Mesendoderm (in vitro differentiated cells): ENCODE results near the gene CXCL3.
A peak's percentile ranks its signal among the peaks of the same experiment; 100 is the strongest.

Source experiments
- DNase-seq: peaks from one replicate; pipeline ENCODE4 v3.0.0; 2013
- H2AK5ac ChIP-seq: 2 replicates; pipeline ENCODE4 v1.6.1; 2013; ENCODE audit warnings: low read length, inconsistent platforms
- H2BK120ac ChIP-seq: 2 replicates; pipeline ENCODE4 v1.6.1; 2013; ENCODE audit warnings: low read depth, mild to moderate bottlenecking, low read length, moderate library complexity, mixed read lengths
- H2BK15ac ChIP-seq: replicated peaks from 2 replicates; pipeline ENCODE4 v1.6.1; 2013; ENCODE audit warnings: low read depth, mild to moderate bottlenecking, moderate library complexity
- H2BK5ac ChIP-seq: 2 replicates; pipeline ENCODE4 v1.6.1; 2013; ENCODE audit warnings: low read length, inconsistent platforms
- H3K18ac ChIP-seq: 2 replicates; pipeline ENCODE4 v1.6.1; 2013; ENCODE audit warnings: mild to moderate bottlenecking, low read length, mixed read lengths
- H3K23ac ChIP-seq: one replicate; pipeline ENCODE4 v1.6.1; 2013; ENCODE audit warnings: low read length
- H3K27ac ChIP-seq: 2 replicates; pipeline ENCODE4 v1.5.1; 2013; ENCODE audit warnings: low read depth, mild to moderate bottlenecking, inconsistent platforms, low read length, moderate library complexity
- H3K27me3 ChIP-seq: 2 replicates; pipeline ENCODE4 v1.6.1; 2013; ENCODE audit warnings: low read length, control low read depth, mild to moderate bottlenecking, inconsistent platforms; ENCODE audit not compliant: insufficient read depth, poor library complexity
- H3K36me3 ChIP-seq: 2 replicates; pipeline ENCODE4 v1.6.1; 2013; ENCODE audit warnings: low read length, inconsistent platforms; ENCODE audit not compliant: control insufficient read depth, insufficient read depth
- H3K4ac ChIP-seq: one replicate; pipeline ENCODE4 v1.6.1; 2013; ENCODE audit warnings: low read depth, mild to moderate bottlenecking, low read length, moderate library complexity
- H3K4me1 ChIP-seq: 2 replicates; pipeline ENCODE4 v1.6.1; 2013; ENCODE audit warnings: low read depth, low read length, inconsistent platforms; ENCODE audit not compliant: control insufficient read depth
- H3K4me2 ChIP-seq: 2 replicates; pipeline ENCODE4 v1.6.1; 2013; ENCODE audit warnings: low read length
- H3K4me3 ChIP-seq: 2 replicates; pipeline ENCODE4 v1.5.1; 2013; ENCODE audit warnings: mild to moderate bottlenecking, low read length
- H3K56ac ChIP-seq: one replicate; pipeline ENCODE4 v1.6.1; 2013; ENCODE audit warnings: low read length
- H3K79me1 ChIP-seq: 2 replicates; pipeline ENCODE4 v1.6.1; 2013; ENCODE audit warnings: low read length, inconsistent platforms
- H3K79me2 ChIP-seq: 2 replicates; pipeline ENCODE4 v1.6.1; 2013; ENCODE audit warnings: mild to moderate bottlenecking, low read length; ENCODE audit not compliant: control insufficient read depth, insufficient read depth
- H3K9ac ChIP-seq: 2 replicates; pipeline ENCODE4 v1.6.1; 2013; ENCODE audit warnings: low read length, inconsistent platforms
- H4K5ac ChIP-seq: one replicate; pipeline ENCODE4 v1.6.1; 2013; ENCODE audit warnings: low read length
- H4K8ac ChIP-seq: one replicate; pipeline ENCODE4 v1.6.1; 2013; ENCODE audit warnings: low read depth, mild to moderate bottlenecking, control low read depth, low read length, moderate library complexity
- WGBS: extraction: QIAGEN DNeasy Blood & Tissue Kit; methylation state at CpG from one replicate; pipeline ENCODE4 v1.1.7; 2013; ENCODE audit warnings: low lambda C conversion rate, missing lambda C conversion rate; ENCODE audit not compliant: insufficient coverage; ENCODE audit errors: extremely low coverage; 5-methylcytosine and 5-hydroxymethylcytosine counted together

CXCL3 gene

GRCh38 chr4:74058048-74058651 is 19.7 kb upstream of the CXCL3 start:
- Histone ChIP-seq H3K4me2 (no peak overlapping the region), H4K5ac (no peak overlapping the region), H3K4ac (no peak overlapping the region), H3K56ac (no peak overlapping the region), H3K27me3 (no peaks in the 10 kb centered on the region), H3K36me3 (no peaks in the 10 kb centered on the region), H3K4me1 (no peaks in the 10 kb centered on the region), H2BK15ac (no peak overlapping the region), H2AK5ac (no peak overlapping the region), H3K18ac (no peak overlapping the region), H2BK120ac (no peak overlapping the region), H4K8ac (no peak overlapping the region), H3K4me3 (no peak overlapping the region), H3K27ac (no peak overlapping the region), H3K23ac (no peak overlapping the region), H2BK5ac (no peak overlapping the region), H3K9ac (no peak overlapping the region), H3K79me1 (no peaks in the 10 kb centered on the region), H3K79me2 (no peaks in the 10 kb centered on the region)
- no CpG with 5 or more reads among the region's 4 CpGs for WGBS
- DNase-seq: no peak

GRCh38 chr4:74057588-74057987 is 19.1 kb upstream of the CXCL3 start:
- no peak overlapping the region for H3K9ac ChIP-seq
- no peak overlapping the region for H2BK5ac ChIP-seq
- no peaks in the 10 kb centered on the region for H3K79me2 ChIP-seq
- no peak overlapping the region for H3K4me2 ChIP-seq
- no peaks in the 10 kb centered on the region for H3K79me1 ChIP-seq
- no peak overlapping the region for H3K18ac ChIP-seq
- no CpG with 5 or more reads among the region's 1 CpG for WGBS
- H3K56ac ChIP-seq: no peak overlapping the region
- no peak overlapping the region for H2BK15ac ChIP-seq
- no peak overlapping the region for H3K23ac ChIP-seq
- no peak overlapping the region for H4K8ac ChIP-seq
- no peak overlapping the region for H4K5ac ChIP-seq
- no peak for DNase-seq
- no peaks in the 10 kb centered on the region for H3K4me1 ChIP-seq
- no peaks in the 10 kb centered on the region for H3K36me3 ChIP-seq
- no peak overlapping the region for H3K27ac ChIP-seq
- H3K4ac ChIP-seq: no peak overlapping the region
- no peaks in the 10 kb centered on the region for H3K27me3 ChIP-seq
- H2AK5ac ChIP-seq: no peak overlapping the region
- no peak overlapping the region for H2BK120ac ChIP-seq
- no peak overlapping the region for H3K4me3 ChIP-seq

DNA sequence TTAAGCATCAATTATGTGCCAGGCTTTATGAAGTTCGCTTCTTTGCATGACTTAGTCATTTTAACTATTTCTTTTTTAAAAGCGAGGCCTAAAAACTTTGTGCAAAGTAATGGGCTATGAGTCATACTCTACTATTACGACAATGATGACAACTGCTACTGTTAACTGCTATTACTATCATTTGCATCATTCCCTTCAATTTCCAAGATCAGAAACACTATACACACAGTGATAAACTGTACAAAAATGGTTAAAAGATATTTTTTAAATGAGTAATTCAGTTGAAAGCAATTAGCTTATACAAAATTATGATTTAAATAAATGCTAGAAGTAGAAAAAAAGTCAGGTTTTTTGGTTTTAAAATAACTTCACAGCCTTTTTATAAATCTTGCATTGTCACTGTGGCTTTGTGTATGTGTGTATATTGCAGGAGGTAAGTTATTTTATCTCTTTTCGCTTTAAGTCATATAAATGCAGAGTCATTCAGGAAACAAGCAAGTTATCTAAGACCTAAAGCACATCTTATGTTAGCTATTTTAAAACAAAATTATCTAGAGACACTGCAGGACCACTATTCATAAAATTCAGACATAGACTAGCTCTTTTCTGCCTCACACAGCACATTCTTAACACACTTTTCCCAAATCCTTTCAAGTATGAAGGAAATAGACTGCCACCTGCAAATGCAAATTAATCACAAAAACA is 18.5 kb upstream of the CXCL3 start:
- H3K27me3 ChIP-seq: no peaks in the 10 kb centered on the region
- no peak overlapping the region for H3K4me2 ChIP-seq
- no peak overlapping the region for H2BK15ac ChIP-seq
- no peak overlapping the region for H3K9ac ChIP-seq
- no peak overlapping the region for H3K18ac ChIP-seq
- no peaks in the 10 kb centered on the region for H3K36me3 ChIP-seq
- H3K56ac ChIP-seq: no peak overlapping the region
- H2AK5ac ChIP-seq: no peak overlapping the region
- DNase-seq: no peak
- no peak overlapping the region for H2BK120ac ChIP-seq
- no peak overlapping the region for H4K5ac ChIP-seq
- no peaks in the 10 kb centered on the region for H3K4me1 ChIP-seq
- no peak overlapping the region for H3K27ac ChIP-seq
- no peak overlapping the region for H3K4me3 ChIP-seq
- no CpG with 5 or more reads among the region's 4 CpGs for WGBS
- H3K4ac ChIP-seq: no peak overlapping the region
- no peak overlapping the region for H3K23ac ChIP-seq
- no peaks in the 10 kb centered on the region for H3K79me2 ChIP-seq
- no peak overlapping the region for H2BK5ac ChIP-seq
- no peak overlapping the region for H4K8ac ChIP-seq
- no peaks in the 10 kb centered on the region for H3K79me1 ChIP-seq

DNA sequence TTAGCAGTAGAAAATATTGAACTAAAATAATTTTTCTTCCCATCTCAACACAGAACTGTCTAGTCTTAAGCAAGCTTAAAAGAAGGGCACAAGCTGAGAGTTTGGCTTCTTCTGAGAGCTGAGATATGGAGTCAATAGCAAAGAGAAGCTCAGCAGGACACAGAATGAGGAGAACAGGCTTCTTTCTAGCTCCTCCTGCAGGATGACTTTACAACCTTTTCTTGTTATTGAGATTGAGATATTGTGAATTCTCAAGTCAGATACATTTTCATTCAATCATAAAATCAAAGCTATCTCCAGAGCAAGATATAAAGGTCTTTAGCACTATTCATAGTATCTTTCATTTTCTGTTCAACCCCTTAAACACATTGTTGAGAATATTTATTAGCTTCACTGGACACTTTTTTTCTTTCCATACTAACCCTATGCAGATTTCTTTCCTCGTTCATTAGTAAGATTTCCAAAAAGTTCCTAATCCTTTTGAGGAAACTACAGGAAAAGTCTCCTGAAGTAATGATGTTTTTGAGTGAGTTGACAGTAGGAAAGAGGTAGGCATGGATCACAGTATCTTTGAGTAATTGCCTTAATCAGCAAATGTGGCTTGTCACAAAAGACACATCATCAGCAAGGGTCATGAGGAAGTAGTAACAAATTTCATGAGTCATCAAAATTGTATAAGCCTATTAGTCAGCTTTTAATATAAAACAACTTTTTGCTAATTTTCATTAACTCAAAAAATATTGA is 17.8 kb upstream of the CXCL3 start:
- H3K36me3 ChIP-seq: no peaks in the 10 kb centered on the region
- no peak overlapping the region for H2AK5ac ChIP-seq
- H2BK120ac ChIP-seq: no peak overlapping the region
- no peak overlapping the region for H3K56ac ChIP-seq
- H3K4me1 ChIP-seq: no peaks in the 10 kb centered on the region
- no CpG with 5 or more reads among the region's 1 CpG for WGBS
- no peak overlapping the region for H2BK15ac ChIP-seq
- H3K4ac ChIP-seq: no peak overlapping the region
- H3K23ac ChIP-seq: no peak overlapping the region
- no peak overlapping the region for H2BK5ac ChIP-seq
- H3K4me2 ChIP-seq: no peak overlapping the region
- H3K79me2 ChIP-seq: no peaks in the 10 kb centered on the region
- no peaks in the 10 kb centered on the region for H3K79me1 ChIP-seq
- no peak overlapping the region for H3K27ac ChIP-seq
- no peaks in the 10 kb centered on the region for H3K27me3 ChIP-seq
- H4K5ac ChIP-seq: no peak overlapping the region
- DNase-seq: peak; percentile 56
- no peak overlapping the region for H3K4me3 ChIP-seq
- H3K18ac ChIP-seq: no peak overlapping the region
- H3K9ac ChIP-seq: no peak overlapping the region
- no peak overlapping the region for H4K8ac ChIP-seq

GRCh38 chr4:74055498-74055897 is 17.0 kb upstream of the CXCL3 start:
- Histone ChIP-seq H3K27me3 (no peaks in the 10 kb centered on the region), H2AK5ac (no peak overlapping the region), H3K79me2 (no peaks in the 10 kb centered on the region), H2BK15ac (peak overlapping the region; percentile 74), H3K79me1 (no peaks in the 10 kb centered on the region), H4K5ac (no peak overlapping the region), H3K4me2 (no peak overlapping the region), H3K9ac (no peak overlapping the region), H3K23ac (no peak overlapping the region), H2BK5ac (no peak overlapping the region), H3K4ac (no peak overlapping the region), H3K36me3 (no peaks in the 10 kb centered on the region), H3K27ac (no peak overlapping the region), H3K4me1 (no peaks in the 10 kb centered on the region), H3K56ac (no peak overlapping the region), H3K18ac (no peak overlapping the region), H4K8ac (no peak overlapping the region), H3K4me3 (no peak overlapping the region), H2BK120ac (no peak overlapping the region)
- no CpG with 5 or more reads among the region's 3 CpGs for WGBS
- DNase-seq: no peak
